IMR-90 (cell line): ENCODE measurements around the gene PTK7. TPM values are rescaled to one million over a fixed set of nuclear protein-coding genes. Genes with fewer than 3 reads are reported as not detected.

Experiments
- ATAC-seq: fragments of 200-7000 bp; cut with Tn5 transposase; 2 replicates; pipeline ENCODE4 v1.9.1; 2020; ENCODE audit warnings: low read depth, mild to moderate bottlenecking, moderate library complexity
- BruUV-seq: library from RNA; stranded (reverse); fragments of 400-500 nt; replicated peaks from 2 replicates; lab custom pipeline; 2021; lab: Mats Ljungman, UMichigan
- CTCF ChIA-PET: fragments of 300-600 bp; formaldehyde crosslinking; extraction: SDS; loops from one replicate; lab custom pipeline; 2021; ENCODE audit warnings: antibody characterized with exemption; lab: Yijun Ruan, JAX
- POLR2A ChIA-PET: fragments of 300-600 bp; sonication (Branson Sonifier 250); formaldehyde crosslinking; loops from one replicate; lab custom pipeline; 2022; ENCODE audit warnings: antibody characterized with exemption; ENCODE audit not compliant: unreplicated experiment; lab: Charles Lee
- DNase-seq: peaks from one replicate; pipeline ENCODE4 v3.0.0; 2013
- H2AFZ ChIP-seq: replicated peaks from 2 replicates; pipeline ENCODE3; 2013; ENCODE audit warnings: low read length, mild to moderate bottlenecking; ENCODE audit not compliant: poor library complexity
- H2AK5ac ChIP-seq: 2 replicates; pipeline ENCODE4 v1.6.1; 2013; ENCODE audit warnings: low read depth, low read length, inconsistent platforms
- H2AK9ac ChIP-seq: replicated peaks from 2 replicates; pipeline ENCODE3; 2013; ENCODE audit warnings: mild to moderate bottlenecking, low read depth, low read length, moderate library complexity; ENCODE audit not compliant: poor library complexity
- H2BK120ac ChIP-seq: 2 replicates; pipeline ENCODE4 v1.6.1; 2013; ENCODE audit warnings: low read depth, low read length, inconsistent platforms
- H2BK15ac ChIP-seq: 3 replicates; pipeline ENCODE4 v1.6.1; 2013; ENCODE audit warnings: low read depth, low read length, inconsistent platforms
- H2BK20ac ChIP-seq: 2 replicates; pipeline ENCODE4 v1.6.1; 2013; ENCODE audit warnings: low read depth, mild to moderate bottlenecking, inconsistent platforms, low read length, moderate library complexity
- H2BK5ac ChIP-seq: 2 replicates; pipeline ENCODE4 v1.6.1; 2013; ENCODE audit warnings: mild to moderate bottlenecking, low read depth, low read length, inconsistent platforms; ENCODE audit not compliant: poor library complexity, severe bottlenecking
- H3K14ac ChIP-seq: replicated peaks from 2 replicates; pipeline ENCODE4 v1.6.1; 2013; ENCODE audit warnings: low read depth, low read length, inconsistent platforms
- H3K18ac ChIP-seq: 2 replicates; pipeline ENCODE4 v1.6.1; 2013; ENCODE audit warnings: low read depth, low read length, control low read depth
- H3K23ac ChIP-seq: 2 replicates; pipeline ENCODE4 v1.6.1; 2013; ENCODE audit warnings: low read depth, low read length, inconsistent platforms
- H3K27ac ChIP-seq: 2 replicates; pipeline ENCODE4 v1.5.1; 2013; ENCODE audit warnings: mild to moderate bottlenecking, control low read depth, low read length; ENCODE audit not compliant: insufficient read depth
- H3K27me3 ChIP-seq: 2 replicates; pipeline ENCODE4 v1.6.1; 2013; ENCODE audit warnings: low read length; ENCODE audit not compliant: control insufficient read depth, insufficient read depth
- H3K36me3 ChIP-seq: 2 replicates; pipeline ENCODE4 v1.6.1; 2013; ENCODE audit warnings: low read length, mixed read lengths; ENCODE audit not compliant: control insufficient read depth, insufficient read depth
- H3K4ac ChIP-seq: 2 replicates; pipeline ENCODE4 v1.6.1; 2013; ENCODE audit warnings: low read depth, low read length, inconsistent platforms
- H3K4me1 ChIP-seq: 2 replicates; pipeline ENCODE4 v1.6.1; 2013; ENCODE audit warnings: low read length, mixed read lengths; ENCODE audit not compliant: control insufficient read depth, insufficient read depth
- H3K4me2 ChIP-seq: 2 replicates; pipeline ENCODE4 v1.6.1; 2013; ENCODE audit warnings: low read depth, mild to moderate bottlenecking, control low read depth, low read length, moderate library complexity
- H3K4me3 ChIP-seq: 2 replicates; pipeline ENCODE4 v1.5.1; 2013; ENCODE audit warnings: low read depth, mild to moderate bottlenecking, control low read depth, low read length, moderate library complexity; ENCODE audit not compliant: insufficient read depth
- H3K56ac ChIP-seq: 2 replicates; pipeline ENCODE4 v1.6.1; 2013; ENCODE audit warnings: low read length, inconsistent platforms; ENCODE audit not compliant: insufficient read depth; ENCODE audit errors: extremely low read depth
- H3K79me1 ChIP-seq, 2 experiments: 2 replicates each; pipeline ENCODE4 v1.6.1; 2013; ENCODE audit warnings: low read length in 2 of 2, inconsistent platforms in 1 of 2, low read depth in 1 of 2
- H3K9ac ChIP-seq: 2 replicates; pipeline ENCODE4 v1.6.1; 2013; ENCODE audit warnings: low read depth, low read length, control low read depth
- H3K9me1 ChIP-seq: 2 replicates; pipeline ENCODE4 v1.6.1; 2013; ENCODE audit warnings: low read length, inconsistent platforms; ENCODE audit not compliant: insufficient read depth
- H3K9me3 ChIP-seq: 2 replicates; pipeline ENCODE4 v1.6.1; 2013; ENCODE audit warnings: low read length; ENCODE audit not compliant: control insufficient read depth, insufficient read depth
- H4K20me1 ChIP-seq: 2 replicates; pipeline ENCODE4 v1.6.1; 2013; ENCODE audit warnings: low read length, inconsistent platforms; ENCODE audit not compliant: insufficient read depth
- H4K5ac ChIP-seq: 2 replicates; pipeline ENCODE4 v1.6.1; 2013; ENCODE audit warnings: mild to moderate bottlenecking, low read depth, low read length, control low read depth
- H4K8ac ChIP-seq, 2 experiments: 2 replicates each; pipeline ENCODE4 v1.6.1; 2013; ENCODE audit warnings: low read depth in 2 of 2, low read length in 2 of 2, control low read depth in 1 of 2, inconsistent platforms in 1 of 2
- H4K91ac ChIP-seq: 2 replicates; pipeline ENCODE4 v1.6.1; 2013; ENCODE audit warnings: low read depth, low read length, inconsistent platforms; ENCODE audit not compliant: insufficient read depth
- CEBPB ChIP-seq: IDR thresholded peaks from 2 replicates; pipeline ENCODE4 v1.6.1; 2012; ENCODE audit warnings: low read depth, low read length, improper control_type of control experiment
- MXI1 ChIP-seq: IDR thresholded peaks from 2 replicates; pipeline ENCODE4 v1.6.1; 2012; ENCODE audit warnings: low read depth, mild to moderate bottlenecking, low read length, moderate library complexity, borderline replicate concordance
- NFE2L2 ChIP-seq: fragments of 150-350 bp; IDR thresholded peaks from 2 replicates; pipeline ENCODE4 v1.6.1; 2016; ENCODE audit warnings: low read depth, mild to moderate bottlenecking, low read length
- RAD21 ChIP-seq: IDR thresholded peaks from 2 replicates; pipeline ENCODE4 v1.6.1; 2012; ENCODE audit warnings: low read length, improper control_type of control experiment
- WGBS, 2 experiments: methylation state at CpG; one replicate each; pipeline versions ENCODE4 v1.1.5 to v1.1.7; 2013; ENCODE audit warnings: missing lambda C conversion rate in 2 of 2; ENCODE audit not compliant: insufficient read length in 1 of 2; ENCODE audit errors: extremely low coverage in 2 of 2; 5-methylcytosine and 5-hydroxymethylcytosine counted together
- dilution Hi-C: fragments of 300-500 bp; cut with HindIII; formaldehyde crosslinking; loops from one replicate; pipeline ENCODE4 v1.14.3; 2018; ENCODE audit warnings: low sequenced_read_pairs; ENCODE audit not compliant: unreplicated experiment
- in situ Hi-C: fragments of 300-500 bp; cut with MboI; formaldehyde crosslinking; loops from 3 replicates; pipeline ENCODE4 v1.14.3; 2019; ENCODE audit warnings: low sequenced_read_pairs, inconsistent platforms, mixed read lengths
- intact Hi-C: fragments of 100-400 bp; cut with micrococcal nuclease; formaldehyde crosslinking; loops from 2 replicates; pipeline ENCODE4 v1.10.0; 2022
- polyA plus RNA-seq, 3 experiments: library from polyadenylated mRNA; depleted of rRNA; stranded (reverse); fragments of >200 nt; gene quantifications; 2 replicates each; pipeline ENCODE4 v1.2.3, GENCODE V29; 2012; ENCODE audit warnings: low replicate concordance in 1 of 3
- total RNA-seq: library from RNA; depleted of rRNA; stranded (reverse); fragments of >200 nt; gene quantifications from 2 replicates; pipeline ENCODE4 v1.2.3, GENCODE V29; 2012

Gene PTK7
- total and polyA plus RNA-seq, 2 of the 4 experiments (the other 2 are of a cell fraction), result 47.1 to 142 TPM

- Histone ChIP-seq H3K56ac (no peak overlapping the region), H3K9me3 (no peaks in the 10 kb centered on the region), H3K9ac (no peak overlapping the region), H3K4me2 (no peak overlapping the region), H3K9me1 (no peaks in the 10 kb centered on the region), H3K23ac (no peak overlapping the region), H2BK120ac (no peak overlapping the region), H4K20me1 (peaks cover 3% of the 10 kb centered on the region; the same call in 1 of the 2 replicates), H2AK5ac (no peak overlapping the region), H3K4ac (no peak overlapping the region), H3K18ac (no peak overlapping the region), H4K8ac (no peak overlapping the region), H4K5ac (no peak overlapping the region), H3K4me3 (no peak overlapping the region), H2AK9ac (peak overlapping the region; percentile 55), H2AFZ (no peak overlapping the region), H3K4me1 (no peaks in the 10 kb centered on the region), H2BK5ac (no peak overlapping the region), H3K14ac (no peak overlapping the region), H3K27me3 (no peaks in the 10 kb centered on the region), H3K36me3 (peaks cover 59% of the 10 kb centered on the region), H4K91ac (no peak overlapping the region), H2BK20ac (no peak overlapping the region), H3K79me1 (peaks cover 7 to 9% of the 10 kb centered on the region in 2 experiments; a peak in 2 of 4 replicates), H3K27ac (no peak overlapping the region), H2BK15ac (no peak overlapping the region)
- no TSS peak for BruUV-seq
- in situ Hi-C loops (no loop called here), dilution Hi-C loops (no loop called here), intact Hi-C loops (no loop called here)
- WGBS, 2 experiments, result no CpG with 5 or more reads among the region's 5 CpGs
- no peak for ATAC-seq
- DNase-seq, result no peak
- ChIA-PET POLR2A (no interaction called here), CTCF (no interaction called here)
- no peak for TF ChIP-seq MXI1
- TF ChIP-seq NFE2L2, result no peak
- no peak for TF ChIP-seq RAD21
- TF ChIP-seq CEBPB, result no peak
These were observed 38.9 kb upstream of the PTK7 start for GRCh38 chr6:43037197-43037596.
